SW 1271 (cell line): ENCODE data around the gene CPED1.
A peak's percentile ranks its signal among the peaks of the same experiment; 100 is the strongest.
"Not testable (repeated sequence)": the region's sequence is repeated elsewhere in the genome, so short reads cannot be mapped to it uniquely, and the experiment has no call there.

Experiments used
- DNase-seq, 2 experiments: peaks; one replicate each; lab custom pipeline; 2025; lab: John Stamatoyannopoulos, UW

CPED1 gene

GRCh38 chr7:121020249-121020988, 31.9 kb downstream of the CPED1 start:
- DNase-seq = peak in 1 of 2 experiments; percentile 11

- DNase-seq = no peak
Observed at GRCh38 chr7:121020989-121021969, 32.8 kb downstream of the CPED1 start.

GRCh38 chr7:121023194-121023593, 34.7 kb downstream of the CPED1 start:
- DNase-seq = no peak

GRCh38 chr7:121023683-121024511, 35.4 kb downstream of the CPED1 start:
- no peak for DNase-seq

- DNase-seq = no peak
Observed at GRCh38 chr7:121024611-121025010, 36.1 kb downstream of the CPED1 start.

- DNase-seq = no peak
Observed at GRCh38 chr7:121026159-121026558, 37.6 kb downstream of the CPED1 start.

- no peak for DNase-seq
Observed at GRCh38 chr7:121026577-121027111, 38.1 kb downstream of the CPED1 start.

- DNase-seq = no peak
Observed at GRCh38 chr7:121027761-121028669, 39.5 kb downstream of the CPED1 start.

GRCh38 chr7:121029302-121029701, 40.8 kb downstream of the CPED1 start:
- DNase-seq = no peak

- no peak for DNase-seq
Observed at GRCh38 chr7:121030308-121030707, 41.8 kb downstream of the CPED1 start.

GRCh38 chr7:121032645-121033460, 44.3 kb downstream of the CPED1 start:
- DNase-seq = no peak

GRCh38 chr7:121034929-121035328, 46.4 kb downstream of the CPED1 start:
- DNase-seq = no peak

- not testable (repeated sequence) for DNase-seq
Observed at GRCh38 chr7:121036776-121037175, 48.3 kb downstream of the CPED1 start.

GRCh38 chr7:121037329-121037728, 48.8 kb downstream of the CPED1 start:
- DNase-seq = not testable (repeated sequence)

GRCh38 chr7:121037957-121038716, 49.6 kb downstream of the CPED1 start:
- no peak for DNase-seq

- DNase-seq = no peak
Observed at GRCh38 chr7:121038717-121039509, 50.4 kb downstream of the CPED1 start.

GRCh38 chr7:121039510-121039822, 51.0 kb downstream of the CPED1 start:
- DNase-seq = no peak

GRCh38 chr7:121039994-121040393, 51.5 kb downstream of the CPED1 start:
- DNase-seq = no peak
